OCI-LY1 (cell line): ENCODE results near the gene UGT1A10.

Experiments
- CTCF ChIP-seq: fragments of 200-600 bp; sonication (generic), shearing (Covaris generic); IDR thresholded peaks from 2 replicates; pipeline ENCODE4 v1.5.1; 2017; ENCODE audit warnings: mild to moderate bottlenecking, antibody characterized with exemption, low read length, moderate library complexity, mixed read lengths
- EZH2 ChIP-seq: fragments of 200-600 bp; sonication (generic), shearing (Covaris generic); IDR thresholded peaks from 2 replicates; pipeline ENCODE4 v1.8.0; 2017; ENCODE audit warnings: borderline replicate concordance, mixed run types, mild to moderate bottlenecking, antibody characterized with exemption, low read length, moderate library complexity, mixed read lengths

- TF ChIP-seq CTCF, result no peak
- TF ChIP-seq EZH2, result no peak
These were observed 155.7 kb downstream of the UGT1A10 start for GRCh38 chr2:233791883-233792329.
